ENCODE data around the gene HHIP.

HHIP gene

GRCh38 chr4:144710526-144710912, 64.6 kb downstream of the HHIP start:
- H3K4me3 ChIP-seq (ENCODE audit: control insufficient read depth, low read depth, low read length), result no peak overlapping the region
- DNase-seq (ENCODE audit: low read depth), result no peak
- TF ChIP-seq, protein P1, sequence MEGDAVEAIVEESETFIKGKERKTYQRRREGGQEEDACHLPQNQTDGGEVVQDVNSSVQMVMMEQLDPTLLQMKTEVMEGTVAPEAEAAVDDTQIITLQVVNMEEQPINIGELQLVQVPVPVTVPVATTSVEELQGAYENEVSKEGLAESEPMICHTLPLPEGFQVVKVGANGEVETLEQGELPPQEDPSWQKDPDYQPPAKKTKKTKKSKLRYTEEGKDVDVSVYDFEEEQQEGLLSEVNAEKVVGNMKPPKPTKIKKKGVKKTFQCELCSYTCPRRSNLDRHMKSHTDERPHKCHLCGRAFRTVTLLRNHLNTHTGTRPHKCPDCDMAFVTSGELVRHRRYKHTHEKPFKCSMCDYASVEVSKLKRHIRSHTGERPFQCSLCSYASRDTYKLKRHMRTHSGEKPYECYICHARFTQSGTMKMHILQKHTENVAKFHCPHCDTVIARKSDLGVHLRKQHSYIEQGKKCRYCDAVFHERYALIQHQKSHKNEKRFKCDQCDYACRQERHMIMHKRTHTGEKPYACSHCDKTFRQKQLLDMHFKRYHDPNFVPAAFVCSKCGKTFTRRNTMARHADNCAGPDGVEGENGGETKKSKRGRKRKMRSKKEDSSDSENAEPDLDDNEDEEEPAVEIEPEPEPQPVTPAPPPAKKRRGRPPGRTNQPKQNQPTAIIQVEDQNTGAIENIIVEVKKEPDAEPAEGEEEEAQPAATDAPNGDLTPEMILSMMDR (IDR thresholded peaks at IDR 0.05; ENCODE audit: control insufficient read depth, insufficient read depth, low read depth, low read length, missing control alignments), result no peak

DNA sequence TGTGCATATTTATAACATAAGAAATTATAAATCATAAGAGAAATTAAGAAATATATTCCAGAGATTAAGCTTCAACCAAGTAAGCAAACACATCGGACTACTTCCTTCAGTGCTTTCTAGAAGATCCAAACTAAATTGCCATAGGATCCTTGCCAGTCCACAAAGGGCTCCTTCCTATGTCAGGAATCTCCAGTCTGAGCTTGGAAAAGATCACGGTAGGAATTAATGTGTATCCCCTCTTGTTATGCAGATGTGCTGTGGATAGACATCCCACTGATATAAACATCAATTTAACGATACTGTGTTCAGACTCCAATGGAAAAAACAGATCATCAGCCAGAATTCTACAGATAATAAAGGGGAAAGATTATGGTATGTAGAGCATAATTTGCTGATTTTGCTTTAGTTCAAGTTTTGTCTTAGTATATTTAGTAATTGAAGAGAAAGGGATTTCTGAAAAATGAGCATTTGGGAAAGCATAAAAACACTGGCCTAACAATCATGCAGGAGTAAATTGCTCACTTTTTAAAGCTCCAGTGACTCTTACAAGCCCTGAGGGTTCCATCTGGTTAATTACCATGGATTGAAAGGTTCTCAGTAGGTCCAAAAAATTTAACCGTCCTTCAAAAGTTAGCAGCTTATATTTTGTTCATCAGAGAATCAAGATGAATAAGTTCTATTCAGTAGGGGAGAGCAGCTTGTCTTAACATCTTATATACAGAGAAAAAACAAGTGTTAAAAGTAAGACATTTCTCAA, 65.9 kb downstream of the HHIP start:
- H3K4me3 ChIP-seq (ENCODE audit: control insufficient read depth, low read depth, low read length), result no peak overlapping the region
- no peak for DNase-seq (ENCODE audit: low read depth)
- TF ChIP-seq, protein P1 (IDR thresholded peaks at IDR 0.05; ENCODE audit: control insufficient read depth, insufficient read depth, low read depth, low read length, missing control alignments), result no peak

GRCh38 chr4:144712775-144713174, 66.8 kb downstream of the HHIP start:
- no peak for DNase-seq (ENCODE audit: low read depth)
- TF ChIP-seq, protein P1 (IDR thresholded peaks at IDR 0.05; ENCODE audit: control insufficient read depth, insufficient read depth, low read depth, low read length, missing control alignments), result no peak

DNA sequence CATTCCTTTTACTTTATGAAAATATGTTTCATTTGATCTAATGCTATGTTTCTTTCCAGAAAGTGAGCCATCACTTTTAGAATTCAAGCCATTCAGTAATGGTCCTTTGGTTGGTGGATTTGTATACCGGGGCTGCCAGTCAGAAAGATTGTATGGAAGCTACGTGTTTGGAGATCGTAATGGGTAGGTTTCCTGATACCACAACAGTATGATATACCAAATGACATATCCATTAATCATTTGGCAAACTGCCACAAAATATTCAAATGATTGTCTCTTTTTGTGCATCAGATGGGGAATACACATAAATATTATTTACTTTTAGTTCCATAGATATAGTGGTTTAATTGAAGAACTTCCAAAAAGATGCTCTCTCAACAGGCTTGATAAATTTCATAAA, 68.2 kb downstream of the HHIP start:
- no peak overlapping the region for H3K4me3 ChIP-seq (ENCODE audit: control insufficient read depth, low read depth, low read length)
- DNase-seq (ENCODE audit: low read depth), result no peak
- TF ChIP-seq, protein P1 (IDR thresholded peaks at IDR 0.05; ENCODE audit: control insufficient read depth, insufficient read depth, low read depth, low read length, missing control alignments), result no peak

More at GRCh38 chr4:144712775-144713174, 66.8 kb downstream of the HHIP start:
- H3K4me3 ChIP-seq (ENCODE audit: control insufficient read depth, low read depth, low read length), result no peak overlapping the region

DNA sequence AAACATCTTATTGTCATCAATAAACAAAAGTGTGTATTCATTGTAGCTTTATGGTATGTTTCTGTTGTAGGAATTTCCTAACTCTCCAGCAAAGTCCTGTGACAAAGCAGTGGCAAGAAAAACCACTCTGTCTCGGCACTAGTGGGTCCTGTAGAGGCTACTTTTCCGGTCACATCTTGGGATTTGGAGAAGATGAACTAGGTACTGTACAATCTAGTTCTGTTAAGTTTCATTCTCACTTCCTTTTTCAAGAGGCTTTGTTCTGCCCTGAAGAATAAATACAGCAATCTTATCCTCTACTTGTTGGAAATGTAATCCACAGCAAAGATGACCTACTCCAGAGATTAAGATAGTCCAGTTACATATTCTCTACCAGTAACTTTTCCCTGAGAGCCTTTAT, 69.3 kb downstream of the HHIP start:
- H3K4me3 ChIP-seq (ENCODE audit: control insufficient read depth, low read depth, low read length), result no peak overlapping the region
- TF ChIP-seq, protein P1 (IDR thresholded peaks at IDR 0.05; ENCODE audit: control insufficient read depth, insufficient read depth, low read depth, low read length, missing control alignments), result no peak
- no peak for DNase-seq (ENCODE audit: low read depth)

DNA sequence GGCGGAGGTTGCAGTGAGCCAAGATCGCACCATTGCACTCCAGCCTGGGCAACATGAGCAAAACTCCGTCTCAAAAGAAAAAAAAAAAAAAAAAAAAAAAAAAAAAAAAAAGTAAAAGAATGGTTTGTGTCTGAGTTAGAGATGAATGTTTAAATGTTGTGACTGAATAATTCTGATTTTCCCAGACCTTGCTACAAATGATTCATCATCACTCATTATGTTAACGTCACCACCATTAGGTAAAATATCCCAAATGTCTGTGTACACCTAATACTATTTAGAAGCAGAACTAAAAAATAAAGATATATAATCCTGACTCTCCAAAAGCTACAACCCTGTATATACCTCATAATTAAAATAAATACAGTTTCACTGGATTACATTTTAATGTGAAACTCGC, 70.8 kb downstream of the HHIP start:
- DNase-seq (ENCODE audit: low read depth), result no peak
- TF ChIP-seq, protein P1 (IDR thresholded peaks at IDR 0.05; ENCODE audit: control insufficient read depth, insufficient read depth, low read depth, low read length, missing control alignments), result no peak
- no peak overlapping the region for H3K4me3 ChIP-seq (ENCODE audit: control insufficient read depth, low read depth, low read length)
